Stimulated activated naive CD4-positive, alpha-beta T cell treated with Interleukin-2 at 50 U/mL for 16 hours (primary cell): Measurements from ENCODE around the gene TAGLN3.

Experiments
- DNase-seq: peaks from one replicate; lab custom pipeline; 2025; lab: John Stamatoyannopoulos, UW

TAGLN3 gene

GRCh38 chr3:111978583-111979433, 19.9 kb upstream of the TAGLN3 start, which contains the start of gene ABHD10:
Gene ABHD10 (plus strand): TSS chr3:111979026. CDS start chr3:111979062, 36 bp downstream.
- peak; percentile 96 for DNase-seq

- DNase-seq, result no peak
Measured at GRCh38 chr3:111979434-111980038, 19.2 kb upstream of the TAGLN3 start.

- DNase-seq, result peak; percentile 65
Measured at GRCh38 chr3:111980716-111981456, 17.8 kb upstream of the TAGLN3 start.

GRCh38 chr3:111981457-111981763, 17.3 kb upstream of the TAGLN3 start:
- no peak for DNase-seq

GRCh38 chr3:111984636-111985298, 14.0 kb upstream of the TAGLN3 start:
- DNase-seq, result no peak

- DNase-seq, result no peak
Measured at GRCh38 chr3:111986800-111987199, 11.9 kb upstream of the TAGLN3 start.

- peak; percentile 2 for DNase-seq
Measured at GRCh38 chr3:111989061-111989678, 9.6 kb upstream of the TAGLN3 start.

GRCh38 chr3:111993038-111993437, 5.7 kb upstream of the TAGLN3 start:
- no peak for DNase-seq

GRCh38 chr3:111999484-112000324, 982 bp downstream of the TAGLN3 start:
- no peak for DNase-seq

- no peak for DNase-seq
Measured at GRCh38 chr3:112000367-112000771, 1.6 kb downstream of the TAGLN3 start.

GRCh38 chr3:112000966-112001365, 2.2 kb downstream of the TAGLN3 start:
- DNase-seq, result no peak

- DNase-seq, result no peak
Measured at GRCh38 chr3:112001526-112001925, 2.8 kb downstream of the TAGLN3 start.

GRCh38 chr3:112002096-112002971, 3.6 kb downstream of the TAGLN3 start:
- DNase-seq, result peak; percentile 57

GRCh38 chr3:112003321-112004080, 4.8 kb downstream of the TAGLN3 start:
- DNase-seq, result no peak

- no peak for DNase-seq
Measured at GRCh38 chr3:112004187-112004586, 5.5 kb downstream of the TAGLN3 start.

GRCh38 chr3:112004669-112005068, 5.9 kb downstream of the TAGLN3 start:
- DNase-seq, result no peak

GRCh38 chr3:112005091-112005672, 6.5 kb downstream of the TAGLN3 start:
- DNase-seq, result no peak

GRCh38 chr3:112007633-112008032, 8.9 kb downstream of the TAGLN3 start:
- no peak for DNase-seq

GRCh38 chr3:112009670-112010069, 10.9 kb downstream of the TAGLN3 start:
- DNase-seq, result no peak
